Endothelial cell of hepatic sinusoid (primary cell): ENCODE data around the gene CCDC178.
"Not testable (repeated sequence)": the region's sequence is repeated elsewhere in the genome, so short reads cannot be mapped to it uniquely, and the experiment has no call there.

Source experiments
- in situ Hi-C: cut with HindIII; loops from 2 replicates; pipeline ENCODE4 v1.10.0; 2017; ENCODE audit warnings: low sequenced_read_pairs

Gene CCDC178

GRCh38 chr18:33231474-33232317, 208.8 kb downstream of the CCDC178 start:
- in situ Hi-C loops: no loop called here

GRCh38 chr18:33212363-33212762, 228.2 kb downstream of the CCDC178 start:
- in situ Hi-C loops: no loop called here

- in situ Hi-C loops: no loop called here
These were observed 229.8 kb downstream of the CCDC178 start for GRCh38 chr18:33210575-33211189.

GRCh38 chr18:33205777-33206176, 234.7 kb downstream of the CCDC178 start:
- in situ Hi-C loops: no loop called here

- in situ Hi-C loops: no loop called here
These were observed 239.0 kb downstream of the CCDC178 start for GRCh38 chr18:33201509-33201926.

GRCh38 chr18:33195795-33196194, 244.7 kb downstream of the CCDC178 start:
- in situ Hi-C loops: no loop called here

- in situ Hi-C loops: no loop called here
These were observed 245.7 kb downstream of the CCDC178 start for GRCh38 chr18:33194793-33195192.

GRCh38 chr18:33184958-33185357, 255.6 kb downstream of the CCDC178 start:
- in situ Hi-C loops: no loop called here

GRCh38 chr18:33184175-33184574, 256.3 kb downstream of the CCDC178 start:
- in situ Hi-C loops: no loop called here

- in situ Hi-C loops: no loop called here
These were observed 257.4 kb downstream of the CCDC178 start for GRCh38 chr18:33183136-33183535.

GRCh38 chr18:33181016-33181415, 259.5 kb downstream of the CCDC178 start:
- in situ Hi-C loops: no loop called here

GRCh38 chr18:33169218-33169617, 271.3 kb downstream of the CCDC178 start:
- in situ Hi-C loops: no loop called here

- in situ Hi-C loops: not testable (repeated sequence)
These were observed 276.4 kb downstream of the CCDC178 start for GRCh38 chr18:33164121-33164520.

GRCh38 chr18:33161131-33161530, 279.4 kb downstream of the CCDC178 start:
- in situ Hi-C loops: no loop called here

- in situ Hi-C loops: no loop called here
These were observed 281.4 kb downstream of the CCDC178 start for GRCh38 chr18:33159151-33159550.

GRCh38 chr18:33157893-33158292, 282.6 kb downstream of the CCDC178 start:
- in situ Hi-C loops: no loop called here

GRCh38 chr18:33156906-33157470, 283.5 kb downstream of the CCDC178 start:
- in situ Hi-C loops: no loop called here

- in situ Hi-C loops: no loop called here
These were observed 286.5 kb downstream of the CCDC178 start for GRCh38 chr18:33154049-33154448.

GRCh38 chr18:33152376-33152775, 288.1 kb downstream of the CCDC178 start:
- in situ Hi-C loops: no loop called here

- in situ Hi-C loops: not testable (repeated sequence)
These were observed 292.7 kb downstream of the CCDC178 start for GRCh38 chr18:33147811-33148210.

- in situ Hi-C loops: no loop called here
These were observed 294.5 kb downstream of the CCDC178 start for GRCh38 chr18:33146014-33146413.
